GM18511 (cell line): Measurements from ENCODE around the gene MYH9.
"Not testable (repeated sequence)": the region's sequence is repeated elsewhere in the genome, so short reads cannot be mapped to it uniquely, and the experiment has no call there.

Experiments used
- ATAC-seq: cut with Tn5 transposase; IDR thresholded peaks from one replicate; pipeline ENCODE4 v1.9.1; 2021; ENCODE audit warnings: mild to moderate bottlenecking, moderate library complexity; ENCODE audit not compliant: unreplicated experiment

The MYH9 gene

GRCh38 chr22:36253523-36254490 lies 134.0 kb downstream of the MYH9 start:
- peak; percentile 11 for ATAC-seq

- peak; percentile 57 for ATAC-seq
Measured at GRCh38 chr22:36252754-36253522, 134.8 kb downstream of the MYH9 start, which contains the start of gene APOL1. TSS of gene APOL1 (plus strand) at chr22:36253133. CDS start at chr22:36254956, 1,823 bp downstream.

GRCh38 chr22:36251979-36252608 lies 135.7 kb downstream of the MYH9 start:
- ATAC-seq = not testable (repeated sequence)

- ATAC-seq = not testable (repeated sequence)
Measured at GRCh38 chr22:36250292-36250960, 137.3 kb downstream of the MYH9 start.

- ATAC-seq = no peak
Measured at GRCh38 chr22:36249160-36249559, 138.6 kb downstream of the MYH9 start.

GRCh38 chr22:36247955-36248354 lies 139.8 kb downstream of the MYH9 start:
- no peak for ATAC-seq

GRCh38 chr22:36246718-36247117 lies 141.0 kb downstream of the MYH9 start:
- ATAC-seq = no peak

GRCh38 chr22:36245805-36246356 lies 141.9 kb downstream of the MYH9 start:
- ATAC-seq = no peak

- no peak for ATAC-seq
Measured at GRCh38 chr22:36244522-36245391, 143.0 kb downstream of the MYH9 start.

GRCh38 chr22:36243986-36244385 lies 143.8 kb downstream of the MYH9 start:
- no peak for ATAC-seq

GRCh38 chr22:36239401-36240171 lies 148.2 kb downstream of the MYH9 start, which contains the start of gene APOL2:
TSS of gene APOL2 (minus strand) at chr22:36239527. CDS start at chr22:36233162, 6,365 bp downstream.
- ATAC-seq = peak; percentile 93

- no peak for ATAC-seq
Measured at GRCh38 chr22:36239150-36239400, 148.7 kb downstream of the MYH9 start.

GRCh38 chr22:36238373-36239149 lies 149.2 kb downstream of the MYH9 start:
- ATAC-seq = no peak

- ATAC-seq = no peak
Measured at GRCh38 chr22:36237462-36238372, 150.1 kb downstream of the MYH9 start.

- ATAC-seq = no peak
Measured at GRCh38 chr22:36236388-36237319, 151.1 kb downstream of the MYH9 start.

GRCh38 chr22:36235585-36235984 lies 152.2 kb downstream of the MYH9 start:
- ATAC-seq = no peak
